MCF 10A (cell line): ENCODE data around the gene APC2. TPM values are rescaled to one million over a fixed set of nuclear protein-coding genes. Genes with fewer than 3 reads are reported as not detected.

Experiments used
- BruUV-seq: library from RNA; stranded (reverse); fragments of 400-500 nt; replicated peaks from 2 replicates; lab custom pipeline; 2021; lab: Mats Ljungman, UMichigan
- CTCF ChIA-PET: fragments of 300-600 bp; sonication (Branson Sonifier 250); formaldehyde crosslinking; extraction: SDS; loops from one replicate; lab custom pipeline; 2021; ENCODE audit warnings: antibody characterized with exemption, inconsistent platforms; lab: Yijun Ruan, JAX
- POLR2A ChIA-PET: fragments of 300-600, 350-650 bp; sonication (Branson Sonifier 250); formaldehyde crosslinking; extraction: SDS; loops from one replicate; lab custom pipeline; 2020; ENCODE audit warnings: antibody characterized with exemption, inconsistent platforms; lab: Yijun Ruan, JAX
- DNase-seq: peaks from one replicate; pipeline ENCODE4 v3.0.0-alpha.2; 2018; ENCODE audit not compliant: unreplicated experiment
- H3K27ac Mint-ChIP-seq: one replicate; pipeline ENCODE4 v1.8.0; 2022; ENCODE audit warnings: mild to moderate bottlenecking, low read depth, mixed read lengths; ENCODE audit not compliant: unreplicated experiment
- H3K27me3 Mint-ChIP-seq: one replicate; pipeline ENCODE4 v1.8.0; 2022; ENCODE audit warnings: mixed read lengths; ENCODE audit not compliant: insufficient read depth, unreplicated experiment
- H3K36me3 Mint-ChIP-seq: one replicate; pipeline ENCODE4 v1.8.0; 2022; ENCODE audit warnings: mild to moderate bottlenecking, moderate library complexity, mixed read lengths; ENCODE audit not compliant: insufficient read depth, unreplicated experiment
- H3K4me1 Mint-ChIP-seq: one replicate; pipeline ENCODE4 v1.8.0; 2022; ENCODE audit warnings: mixed read lengths; ENCODE audit not compliant: insufficient read depth, unreplicated experiment
- H3K4me3 Mint-ChIP-seq: one replicate; pipeline ENCODE4 v1.8.0; 2022; ENCODE audit warnings: mild to moderate bottlenecking, moderate library complexity, mixed read lengths; ENCODE audit not compliant: unreplicated experiment
- H3K9me3 Mint-ChIP-seq: one replicate; pipeline ENCODE4 v1.8.0; 2022; ENCODE audit warnings: mixed read lengths; ENCODE audit not compliant: unreplicated experiment
- CTCF ChIP-seq: fragments of 200-600 bp; IDR thresholded peaks from one replicate; pipeline ENCODE4 v1.8.0; 2022; ENCODE audit warnings: antibody characterized with exemption, mild to moderate bottlenecking; ENCODE audit not compliant: unreplicated experiment
- intact Hi-C: fragments of 100-400 bp; cut with micrococcal nuclease; formaldehyde crosslinking; loops from 2 replicates; pipeline ENCODE4 v1.14.1; 2022
- total RNA-seq: library from RNA; stranded (reverse); gene quantifications from 2 replicates; pipeline ENCODE4 v1.2.3, GENCODE V29; 2022

APC2 gene
- total RNA-seq, 1 experiment from 2014 or later = 0.23 TPM

DNA sequence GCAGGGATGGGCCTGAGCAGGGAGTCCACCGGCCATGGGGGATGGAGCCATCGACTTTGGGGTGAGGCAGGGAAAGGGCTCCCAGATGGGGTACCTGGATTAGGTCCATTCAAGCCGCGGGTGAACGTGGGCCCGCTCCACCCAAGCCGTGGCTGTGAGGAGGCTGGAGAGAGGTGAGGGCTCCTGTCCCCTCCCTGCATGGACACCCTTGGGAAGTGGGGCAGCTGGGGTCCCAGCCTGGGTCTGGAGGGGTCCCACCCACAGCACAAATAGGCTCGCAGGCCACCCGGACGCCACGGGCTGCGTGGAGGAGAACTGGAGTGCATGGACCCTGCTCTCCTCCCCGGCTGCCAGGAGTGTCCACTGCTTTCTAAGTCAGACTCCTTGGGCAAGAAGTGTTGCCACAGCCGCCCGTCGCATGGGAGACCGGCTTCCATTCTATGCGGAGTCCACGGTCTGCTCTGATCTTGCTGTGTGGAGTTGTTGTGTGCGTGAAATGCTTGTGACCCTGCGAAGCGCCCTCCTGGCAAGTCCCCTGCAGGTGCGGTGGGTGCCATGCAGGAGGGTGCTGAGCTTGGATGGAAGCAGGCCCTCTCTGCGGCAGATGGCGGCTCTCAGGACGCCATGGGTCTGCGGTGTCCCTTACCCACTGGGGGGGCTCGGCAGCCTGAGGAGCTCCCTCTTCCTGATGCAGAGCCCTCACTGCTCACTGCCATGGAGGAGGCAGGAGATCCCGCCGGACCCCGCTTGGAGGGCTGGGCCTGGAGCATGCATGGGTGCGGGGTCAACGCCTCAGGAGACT, 40.5 kb upstream of the APC2 start:
- Mint-ChIP-seq H3K4me3 (peak overlapping the region; percentile 88), H3K27me3 (no peaks in the 10 kb centered on the region), H3K27ac (peak overlapping the region; percentile 85), H3K9me3 (no peaks in the 10 kb centered on the region), H3K36me3 (peaks cover 22% of the 10 kb centered on the region), H3K4me1 (peaks cover 24% of the 10 kb centered on the region)
- TF ChIP-seq CTCF = no peak
- ChIA-PET POLR2A (interaction anchor here (0.6 to 2.3 kb wide), 6 partner anchors 25 to 722 kb away, joined by 3 to 10 read pairs (median 4); partner anchors contain the start of genes ATP5F1D and FAM174C), CTCF (interaction anchor here (0.6 kb wide), 2 partner anchors 27 to 49 kb away, joined by 4 read pairs; no protein-coding TSS in a partner anchor)
- intact Hi-C loops = no loop called here
- no peak for DNase-seq
- BruUV-seq = no TSS peak

DNA sequence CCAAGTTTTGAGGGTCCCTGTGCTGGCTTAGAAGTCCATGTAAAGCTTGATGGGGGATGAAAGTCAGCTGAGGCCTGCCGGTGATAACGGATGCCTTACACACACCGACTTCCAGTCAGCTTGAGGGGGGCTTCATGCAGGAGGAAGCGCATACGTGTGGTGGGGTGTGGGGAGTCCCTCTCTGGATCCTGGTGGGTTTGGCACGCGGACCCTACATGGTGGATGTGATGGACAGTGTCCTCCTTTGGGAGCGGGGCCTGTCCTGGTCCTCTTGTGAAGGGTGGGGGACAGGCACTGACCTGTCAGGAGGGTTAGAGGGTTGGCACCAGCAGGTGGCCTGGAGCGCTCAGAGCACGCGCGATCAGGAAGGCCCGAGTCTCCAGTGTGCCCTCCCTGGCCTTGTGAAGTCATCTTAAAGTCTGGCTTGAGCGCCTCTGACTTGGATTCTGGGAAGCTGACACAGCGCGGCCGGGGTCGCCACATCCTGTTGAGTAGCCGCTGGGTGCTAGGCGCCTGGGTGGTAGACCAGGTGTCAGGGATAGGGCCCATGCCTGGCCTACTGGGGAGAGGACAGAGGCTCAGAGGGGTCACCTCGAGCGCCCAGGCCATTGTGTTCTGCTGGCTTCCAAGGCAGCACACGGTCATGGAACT, 39.7 kb upstream of the APC2 start:
- Mint-ChIP-seq H3K27ac (peak overlapping the region; percentile 85), H3K4me1 (peaks cover 29% of the 10 kb centered on the region), H3K4me3 (peak overlapping the region; percentile 88), H3K36me3 (peaks cover 28% of the 10 kb centered on the region), H3K27me3 (no peaks in the 10 kb centered on the region), H3K9me3 (no peaks in the 10 kb centered on the region)
- no TSS peak for BruUV-seq
- ChIA-PET CTCF (interaction anchor here (0.6 kb wide), 2 partner anchors 26 to 50 kb away, joined by 4 read pairs; no protein-coding TSS in a partner anchor), POLR2A (interaction anchor here (0.9 to 2.3 kb wide), 2 partner anchors 26 to 27 kb away, joined by 6 to 10 read pairs; no protein-coding TSS in a partner anchor)
- no peak for TF ChIP-seq CTCF
- DNase-seq = no peak
- intact Hi-C loops = no loop called here

DNA sequence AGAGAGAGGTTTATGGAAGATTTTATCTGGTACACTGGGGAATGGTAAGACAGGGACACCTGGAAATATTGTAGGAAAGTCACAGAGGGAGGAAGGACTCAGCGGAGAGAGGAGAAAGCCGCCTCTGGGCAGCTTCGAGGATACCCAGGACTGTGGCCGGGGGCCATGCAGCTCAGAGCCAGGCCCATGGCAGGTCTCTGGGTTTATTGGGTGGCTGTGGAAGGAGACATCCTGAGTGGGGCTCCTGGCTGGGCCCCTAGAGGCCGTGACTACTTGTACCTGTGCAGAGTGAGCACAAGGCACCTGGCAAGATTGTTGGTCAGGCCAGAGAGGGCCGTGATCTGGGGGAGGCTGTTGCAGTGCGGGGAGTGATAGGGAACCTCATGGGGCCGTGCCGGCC, 39.1 kb upstream of the APC2 start:
- POLR2A ChIA-PET = interaction anchor here (1.3 kb wide), 1 partner anchor 22 kb away, joined by 3 read pairs; no protein-coding TSS in a partner anchor
- no peaks in the 10 kb centered on the region for H3K27me3 Mint-ChIP-seq
- H3K36me3 Mint-ChIP-seq = peaks cover 34% of the 10 kb centered on the region
- peaks cover 32% of the 10 kb centered on the region for H3K4me1 Mint-ChIP-seq
- no peak for TF ChIP-seq CTCF
- CTCF ChIA-PET = no interaction called here
- H3K4me3 Mint-ChIP-seq = peak overlapping the region; percentile 88
- H3K9me3 Mint-ChIP-seq = no peaks in the 10 kb centered on the region
- BruUV-seq = no TSS peak
- intact Hi-C loops = no loop called here
- no peak overlapping the region for H3K27ac Mint-ChIP-seq
- DNase-seq = no peak
